Measurements from ENCODE around the gene NECAP2.

- TF ChIP-seq, protein P1, sequence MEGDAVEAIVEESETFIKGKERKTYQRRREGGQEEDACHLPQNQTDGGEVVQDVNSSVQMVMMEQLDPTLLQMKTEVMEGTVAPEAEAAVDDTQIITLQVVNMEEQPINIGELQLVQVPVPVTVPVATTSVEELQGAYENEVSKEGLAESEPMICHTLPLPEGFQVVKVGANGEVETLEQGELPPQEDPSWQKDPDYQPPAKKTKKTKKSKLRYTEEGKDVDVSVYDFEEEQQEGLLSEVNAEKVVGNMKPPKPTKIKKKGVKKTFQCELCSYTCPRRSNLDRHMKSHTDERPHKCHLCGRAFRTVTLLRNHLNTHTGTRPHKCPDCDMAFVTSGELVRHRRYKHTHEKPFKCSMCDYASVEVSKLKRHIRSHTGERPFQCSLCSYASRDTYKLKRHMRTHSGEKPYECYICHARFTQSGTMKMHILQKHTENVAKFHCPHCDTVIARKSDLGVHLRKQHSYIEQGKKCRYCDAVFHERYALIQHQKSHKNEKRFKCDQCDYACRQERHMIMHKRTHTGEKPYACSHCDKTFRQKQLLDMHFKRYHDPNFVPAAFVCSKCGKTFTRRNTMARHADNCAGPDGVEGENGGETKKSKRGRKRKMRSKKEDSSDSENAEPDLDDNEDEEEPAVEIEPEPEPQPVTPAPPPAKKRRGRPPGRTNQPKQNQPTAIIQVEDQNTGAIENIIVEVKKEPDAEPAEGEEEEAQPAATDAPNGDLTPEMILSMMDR (IDR thresholded peaks at IDR 0.05), result no peak
- TF ChIP-seq ELF4 (CRISPR knock-in tag; IDR thresholded peaks at IDR 0.05; ENCODE audit: low read depth) (no peak), ZNF232 (CRISPR knock-in tag; IDR thresholded peaks at IDR 0.05) (no peak), E2F1 (CRISPR knock-in tag; IDR thresholded peaks at IDR 0.05) (no peak), CDX4 (CRISPR knock-in tag; IDR thresholded peaks at IDR 0.05; ENCODE audit: borderline replicate concordance) (no peak), ZNF281 (CRISPR knock-in tag; IDR thresholded peaks at IDR 0.05) (no peak), EMX1 (CRISPR knock-in tag; IDR thresholded peaks at IDR 0.05) (no peak), IRF2 (CRISPR knock-in tag; IDR thresholded peaks at IDR 0.05; ENCODE audit: borderline replicate concordance, low read depth) (no peak), PRDM15 (CRISPR knock-in tag; IDR thresholded peaks at IDR 0.05) (no peak), CBFB (CRISPR knock-in tag; IDR thresholded peaks at IDR 0.05; ENCODE audit: low read depth) (no peak)
- TF ChIP-seq, protein P2, sequence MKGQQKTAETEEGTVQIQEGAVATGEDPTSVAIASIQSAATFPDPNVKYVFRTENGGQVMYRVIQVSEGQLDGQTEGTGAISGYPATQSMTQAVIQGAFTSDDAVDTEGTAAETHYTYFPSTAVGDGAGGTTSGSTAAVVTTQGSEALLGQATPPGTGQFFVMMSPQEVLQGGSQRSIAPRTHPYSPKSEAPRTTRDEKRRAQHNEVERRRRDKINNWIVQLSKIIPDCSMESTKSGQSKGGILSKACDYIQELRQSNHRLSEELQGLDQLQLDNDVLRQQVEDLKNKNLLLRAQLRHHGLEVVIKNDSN (CRISPR knock-in tag; IDR thresholded peaks at IDR 0.05), result no peak
- TF ChIP-seq, protein P3, sequence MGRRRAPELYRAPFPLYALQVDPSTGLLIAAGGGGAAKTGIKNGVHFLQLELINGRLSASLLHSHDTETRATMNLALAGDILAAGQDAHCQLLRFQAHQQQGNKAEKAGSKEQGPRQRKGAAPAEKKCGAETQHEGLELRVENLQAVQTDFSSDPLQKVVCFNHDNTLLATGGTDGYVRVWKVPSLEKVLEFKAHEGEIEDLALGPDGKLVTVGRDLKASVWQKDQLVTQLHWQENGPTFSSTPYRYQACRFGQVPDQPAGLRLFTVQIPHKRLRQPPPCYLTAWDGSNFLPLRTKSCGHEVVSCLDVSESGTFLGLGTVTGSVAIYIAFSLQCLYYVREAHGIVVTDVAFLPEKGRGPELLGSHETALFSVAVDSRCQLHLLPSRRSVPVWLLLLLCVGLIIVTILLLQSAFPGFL (CRISPR knock-in tag; IDR thresholded peaks at IDR 0.05; ENCODE audit: borderline replicate concordance), result no peak
Measured at GRCh38 chr1:16422041-16422440, 18.5 kb upstream of the NECAP2 start.

Measured in WTC11 (cell line).